GM23248 (cell line): ENCODE measurements around the gene GIPC2. TPM values are rescaled to one million over a fixed set of nuclear protein-coding genes. Genes with fewer than 3 reads are reported as not detected.

ENCODE experiments used
- DNase-seq: peaks from one replicate; pipeline ENCODE4 v3.0.0-alpha.2; 2015
- H2AFZ ChIP-seq: fragments of 200-600 bp; sonication (generic); 2 replicates; pipeline ENCODE4 v1.6.1; 2016; ENCODE audit warnings: antibody characterized with exemption
- H3F3A ChIP-seq: fragments of 200-600 bp; sonication (generic); 2 replicates; pipeline ENCODE4 v1.6.1; 2016; ENCODE audit warnings: mild to moderate bottlenecking, antibody characterized with exemption, mixed run types; ENCODE audit not compliant: insufficient read depth
- H3K27ac ChIP-seq: fragments of 200-600 bp; sonication (generic); 2 replicates; pipeline ENCODE4 v1.5.1; 2016; ENCODE audit warnings: mild to moderate bottlenecking
- H3K27me3 ChIP-seq: fragments of 200-600 bp; sonication (generic); replicated peaks from 2 replicates; pipeline ENCODE4 v1.6.1; 2016; ENCODE audit warnings: mild to moderate bottlenecking; ENCODE audit not compliant: insufficient read depth
- H3K36me3 ChIP-seq: fragments of 200-600 bp; sonication (generic); 2 replicates; pipeline ENCODE4 v1.6.1; 2016; ENCODE audit warnings: low read depth, mild to moderate bottlenecking
- H3K4me1 ChIP-seq: fragments of 200-600 bp; sonication (generic); 2 replicates; pipeline ENCODE4 v1.6.1; 2016; ENCODE audit warnings: mild to moderate bottlenecking; ENCODE audit not compliant: insufficient read depth
- H3K4me2 ChIP-seq: fragments of 200-600 bp; sonication (generic); one replicate; pipeline ENCODE4 v1.6.1; 2016; ENCODE audit warnings: mild to moderate bottlenecking; ENCODE audit not compliant: unreplicated experiment
- H3K4me3 ChIP-seq: fragments of 200-600 bp; sonication (generic); 2 replicates; pipeline ENCODE4 v1.5.1; 2016; ENCODE audit warnings: mild to moderate bottlenecking
- H3K79me2 ChIP-seq: fragments of 200-600 bp; sonication (generic); 2 replicates; pipeline ENCODE4 v1.6.1; 2016; ENCODE audit warnings: mild to moderate bottlenecking; ENCODE audit not compliant: insufficient read depth
- H3K9ac ChIP-seq: fragments of 200-600 bp; sonication (generic); 2 replicates; pipeline ENCODE4 v1.6.1; 2016; ENCODE audit warnings: mild to moderate bottlenecking
- H3K9me2 ChIP-seq: fragments of 200-600 bp; sonication (generic); 2 replicates; pipeline ENCODE4 v1.6.1; 2016; ENCODE audit warnings: mixed run types, mild to moderate bottlenecking, moderate library complexity; ENCODE audit not compliant: insufficient read depth
- H3K9me3 ChIP-seq: fragments of 200-600 bp; sonication (generic); one replicate; pipeline ENCODE4 v1.6.1; 2017; ENCODE audit warnings: low read depth
- H4K20me1 ChIP-seq: fragments of 200-600 bp; sonication (generic); 2 replicates; pipeline ENCODE4 v1.6.0; 2016; ENCODE audit not compliant: insufficient read depth
- EZH2 ChIP-seq: fragments of 200-600 bp; sonication (generic); IDR thresholded peaks from 2 replicates; pipeline ENCODE4 v1.6.1; 2018; ENCODE audit warnings: antibody characterized with exemption, mild to moderate bottlenecking; ENCODE audit not compliant: insufficient read depth, poor library complexity, severe bottlenecking
- EZH2phosphoT487 ChIP-seq: fragments of 200-600 bp; sonication (generic); IDR thresholded peaks from 2 replicates; pipeline ENCODE4 v1.6.1; 2018; ENCODE audit warnings: antibody characterized with exemption, moderate library complexity, mild to moderate bottlenecking, low read depth; ENCODE audit not compliant: insufficient read depth
- WGBS, 2 experiments: methylation state at CpG; one replicate each; pipeline ENCODE4 v1.1.6; 2015 to 2017; ENCODE audit warnings: low lambda C conversion rate in 2 of 2, low coverage in 1 of 2; ENCODE audit errors: missing lambda C conversion rate in 2 of 2; 5-methylcytosine and 5-hydroxymethylcytosine counted together
- in situ Hi-C: fragments of 300-500 bp; cut with MboI; formaldehyde crosslinking; loops from 2 replicates; pipeline ENCODE4 v1.15.0; 2020
- polyA plus RNA-seq: library from polyadenylated mRNA; unstranded; fragments of >200 nt; fragmentation: Nextera tagmentation; extraction: Ambion mirVana; gene quantifications from 2 replicates; pipeline ENCODE4 v1.2.1, GENCODE V29; 2016
- total RNA-seq: library from RNA; depleted of rRNA; stranded (reverse); fragments of >200 nt; shearing (Covaris generic); gene quantifications from 2 replicates; pipeline ENCODE4 v1.2.3, GENCODE V29; 2014

GIPC2 gene
- total and polyA plus RNA-seq, 2 experiments from 2014 or later, result 0.32 to 0.68 TPM

DNA sequence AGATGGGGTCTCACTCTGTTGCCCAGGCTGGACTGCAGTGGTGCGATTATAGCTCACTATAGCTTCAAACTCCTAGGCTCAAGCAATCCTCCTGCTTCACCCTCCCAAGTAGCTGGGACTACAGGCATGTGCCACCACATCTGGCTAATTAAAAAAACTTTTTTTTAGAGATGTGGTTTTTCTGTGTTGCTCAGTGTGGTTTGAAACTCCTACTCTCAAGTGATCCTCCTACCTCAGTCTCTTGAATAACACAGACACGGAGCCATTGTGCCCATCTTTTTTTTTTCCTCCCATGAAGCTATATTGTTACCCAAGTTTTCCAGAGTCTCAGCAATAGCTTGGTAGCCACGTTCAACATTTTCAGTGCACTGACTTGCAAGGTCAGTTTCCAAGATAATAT is 2.7 kb downstream of the GIPC2 start:
- no peaks in the 10 kb centered on the region for H3K79me2 ChIP-seq
- TF ChIP-seq EZH2 (no peak), EZH2phosphoT487 (no peak)
- H3F3A ChIP-seq, result no peaks in the 10 kb centered on the region; the same call in 1 of the 2 replicates
- no peaks in the 10 kb centered on the region for H4K20me1 ChIP-seq
- no peak for DNase-seq
- H3K36me3 ChIP-seq, result no peaks in the 10 kb centered on the region
- H3K9me2 ChIP-seq, result no peaks in the 10 kb centered on the region
- WGBS, 2 experiments, result 60 to 76% methylated on average over 3 of the region's 3 CpGs
- H3K4me2 ChIP-seq, result no peak overlapping the region
- no peak overlapping the region for H3K9ac ChIP-seq
- H3K4me1 ChIP-seq, result no peaks in the 10 kb centered on the region
- no peak overlapping the region for H3K27ac ChIP-seq
- no peaks in the 10 kb centered on the region for H3K27me3 ChIP-seq
- no peak overlapping the region for H2AFZ ChIP-seq
- no peak overlapping the region for H3K4me3 ChIP-seq
- no peaks in the 10 kb centered on the region for H3K9me3 ChIP-seq
- in situ Hi-C loops, result no loop called here

DNA sequence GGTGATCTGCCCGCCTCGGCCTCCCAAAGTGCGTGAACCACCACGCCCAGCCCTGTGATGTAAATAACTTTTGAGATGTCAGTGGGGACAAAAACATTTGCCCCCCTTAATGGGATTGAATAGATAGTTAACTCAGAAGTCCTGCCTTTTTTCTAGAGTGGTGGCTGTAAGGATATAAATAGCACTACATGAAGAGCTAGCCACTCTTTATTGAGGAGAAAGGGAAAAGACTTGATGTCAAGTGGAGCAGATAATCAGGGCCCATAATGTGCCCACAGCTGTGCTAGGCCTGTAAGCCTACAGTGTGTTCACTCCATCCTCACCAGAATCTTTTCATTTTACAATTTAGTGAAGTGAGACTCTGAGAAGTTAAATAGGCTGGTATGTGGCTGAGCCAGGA is 3.6 kb downstream of the GIPC2 start:
- Histone ChIP-seq H3K79me2 (no peaks in the 10 kb centered on the region), H2AFZ (no peak overlapping the region), H3K27ac (no peak overlapping the region), H3K4me3 (no peak overlapping the region), H3K4me1 (no peaks in the 10 kb centered on the region), H4K20me1 (no peaks in the 10 kb centered on the region), H3K9me2 (no peaks in the 10 kb centered on the region), H3K4me2 (no peak overlapping the region), H3K27me3 (no peaks in the 10 kb centered on the region), H3F3A (no peaks in the 10 kb centered on the region; the same call in 1 of the 2 replicates), H3K9me3 (no peaks in the 10 kb centered on the region), H3K9ac (no peak overlapping the region), H3K36me3 (no peaks in the 10 kb centered on the region)
- DNase-seq, result no peak
- no peak for TF ChIP-seq EZH2phosphoT487
- TF ChIP-seq EZH2, result no peak
- in situ Hi-C loops, result no loop called here
- 98 to 99% methylated on average over 4 of the region's 4 CpGs for WGBS, 2 experiments

DNA sequence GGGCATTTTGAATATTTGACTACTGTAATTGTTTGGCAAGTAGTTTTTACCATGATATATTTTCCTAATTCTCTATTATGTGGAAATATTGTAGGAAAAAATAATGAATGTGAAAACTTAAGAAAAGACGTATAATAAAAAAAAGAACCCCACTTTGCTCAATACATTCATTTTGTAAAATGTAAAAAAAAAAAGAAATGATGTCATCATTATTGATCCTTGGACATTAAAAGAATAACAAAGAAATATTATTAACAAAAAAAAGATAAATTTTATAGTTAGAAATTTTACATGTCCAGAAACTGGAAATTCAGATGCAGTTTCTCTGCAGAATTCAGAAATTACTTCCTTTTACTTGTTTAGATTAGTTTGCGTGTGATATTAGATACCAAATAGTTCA is 5.2 kb downstream of the GIPC2 start:
- 95 to 99% methylated on average over 2 of the region's 2 CpGs for WGBS, 2 experiments
- Histone ChIP-seq H3K4me3 (no peak overlapping the region), H3K36me3 (no peaks in the 10 kb centered on the region), H3K9me3 (no peaks in the 10 kb centered on the region), H3K4me1 (no peaks in the 10 kb centered on the region), H3K9me2 (no peaks in the 10 kb centered on the region), H3F3A (no peaks in the 10 kb centered on the region; the same call in 1 of the 2 replicates), H3K27me3 (no peaks in the 10 kb centered on the region), H3K79me2 (no peaks in the 10 kb centered on the region), H2AFZ (no peak overlapping the region), H3K27ac (no peak overlapping the region), H4K20me1 (no peaks in the 10 kb centered on the region), H3K9ac (no peak overlapping the region), H3K4me2 (no peak overlapping the region)
- in situ Hi-C loops, result no loop called here
- DNase-seq, result no peak
- TF ChIP-seq EZH2phosphoT487, result no peak
- TF ChIP-seq EZH2, result no peak

- Histone ChIP-seq H2AFZ (no peak overlapping the region), H3K4me2 (no peak overlapping the region), H3K27me3 (no peaks in the 10 kb centered on the region), H3K4me1 (no peaks in the 10 kb centered on the region), H3K27ac (no peak overlapping the region), H3K36me3 (no peaks in the 10 kb centered on the region), H3K9ac (no peak overlapping the region), H3K9me2 (no peaks in the 10 kb centered on the region), H3K4me3 (no peak overlapping the region), H4K20me1 (no peaks in the 10 kb centered on the region), H3K79me2 (no peaks in the 10 kb centered on the region), H3F3A (no peaks in the 10 kb centered on the region; the same call in 1 of the 2 replicates), H3K9me3 (no peaks in the 10 kb centered on the region)
- DNase-seq, result no peak
- in situ Hi-C loops, result no loop called here
- 54 to 62% methylated on average over 2 of the region's 2 CpGs for WGBS, 2 experiments
- TF ChIP-seq EZH2phosphoT487, result no peak
- no peak for TF ChIP-seq EZH2
Observed at GRCh38 chr1:78052685-78053405, 7.1 kb downstream of the GIPC2 start.
